ENCODE results near the gene MGMT.

MGMT gene

GRCh38 chr10:129712000-129712399 is 245.0 kb downstream of the MGMT start:
- no peak for DNase-seq (ENCODE audit: low read depth)

GRCh38 chr10:129713659-129714265 is 246.7 kb downstream of the MGMT start:
- no peak for DNase-seq (ENCODE audit: low read depth)

- no peak for DNase-seq (ENCODE audit: low read depth)
Observed at GRCh38 chr10:129715805-129716204, 248.8 kb downstream of the MGMT start.

DNA sequence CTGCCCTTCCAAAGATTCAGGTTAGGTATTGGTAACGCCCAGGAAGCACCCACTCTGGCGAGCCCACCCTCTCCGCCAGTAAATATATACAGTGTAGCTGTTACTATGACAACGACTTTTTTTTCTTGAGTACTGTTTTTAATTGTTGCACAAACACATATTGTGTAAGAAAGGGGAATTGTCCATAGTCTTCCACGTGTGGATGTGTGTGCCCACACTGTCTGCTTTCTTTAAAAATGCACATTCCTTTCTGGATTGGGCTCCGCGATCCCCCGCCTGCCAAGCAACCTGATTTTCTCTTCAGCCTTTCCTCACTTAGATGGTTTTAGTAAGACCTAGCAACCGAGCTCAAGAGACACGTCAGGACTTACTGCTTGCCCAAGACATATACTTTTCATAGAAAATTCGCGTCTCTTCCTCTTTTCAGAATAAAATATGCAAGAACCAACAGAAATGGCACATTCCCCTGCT is 249.2 kb downstream of the MGMT start:
- DNase-seq (ENCODE audit: low read depth) = no peak

- no peak for DNase-seq (ENCODE audit: low read depth)
Observed at GRCh38 chr10:129716881-129717280, 249.8 kb downstream of the MGMT start.

DNA sequence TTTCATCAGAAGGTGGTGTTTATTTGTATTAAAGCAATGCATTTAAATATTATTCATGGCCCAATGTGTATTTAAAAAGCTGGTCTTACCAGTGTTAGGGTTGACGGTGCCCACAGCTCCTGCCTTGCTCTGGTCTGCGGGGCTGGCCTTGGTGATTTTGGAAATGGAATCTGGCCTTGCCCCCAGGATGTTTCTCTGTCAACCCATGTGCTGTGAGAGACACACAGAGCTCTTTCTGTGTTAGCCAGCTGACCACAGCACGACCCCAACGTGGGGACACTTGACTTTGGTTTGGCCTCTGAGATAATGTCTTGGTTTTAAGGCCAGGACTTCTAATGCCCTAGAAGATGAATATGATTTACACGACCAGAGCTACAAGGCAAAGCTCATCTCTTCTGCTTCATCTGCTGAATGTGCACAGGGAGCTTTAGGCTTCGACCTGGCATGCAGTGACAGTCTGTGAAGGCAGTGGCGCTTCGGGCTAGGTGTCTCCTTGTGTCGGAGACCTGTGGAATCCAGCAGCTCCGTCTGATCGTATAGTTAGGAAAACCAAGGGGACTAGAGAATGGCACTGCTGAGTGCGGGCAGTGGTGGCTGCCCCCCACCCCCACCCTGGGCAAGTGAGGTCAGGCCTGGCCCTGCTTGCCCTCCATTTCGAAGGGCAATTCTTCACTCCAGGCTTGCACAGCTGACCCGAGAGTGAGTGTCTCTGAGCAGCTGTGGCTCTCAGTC is 250.9 kb downstream of the MGMT start:
- DNase-seq (ENCODE audit: low read depth) = no peak

GRCh38 chr10:129718548-129719414 is 251.7 kb downstream of the MGMT start:
- DNase-seq (ENCODE audit: low read depth) = no peak

- no peak for DNase-seq (ENCODE audit: low read depth)
Observed at GRCh38 chr10:129719415-129719739, 252.3 kb downstream of the MGMT start.

GRCh38 chr10:129719889-129720590 is 253.0 kb downstream of the MGMT start:
- DNase-seq (ENCODE audit: low read depth) = no peak

GRCh38 chr10:129725011-129725410 is 258.0 kb downstream of the MGMT start:
- DNase-seq (ENCODE audit: low read depth) = no peak

- DNase-seq (ENCODE audit: low read depth) = no peak
Observed at GRCh38 chr10:129725482-129725881, 258.4 kb downstream of the MGMT start.

DNA sequence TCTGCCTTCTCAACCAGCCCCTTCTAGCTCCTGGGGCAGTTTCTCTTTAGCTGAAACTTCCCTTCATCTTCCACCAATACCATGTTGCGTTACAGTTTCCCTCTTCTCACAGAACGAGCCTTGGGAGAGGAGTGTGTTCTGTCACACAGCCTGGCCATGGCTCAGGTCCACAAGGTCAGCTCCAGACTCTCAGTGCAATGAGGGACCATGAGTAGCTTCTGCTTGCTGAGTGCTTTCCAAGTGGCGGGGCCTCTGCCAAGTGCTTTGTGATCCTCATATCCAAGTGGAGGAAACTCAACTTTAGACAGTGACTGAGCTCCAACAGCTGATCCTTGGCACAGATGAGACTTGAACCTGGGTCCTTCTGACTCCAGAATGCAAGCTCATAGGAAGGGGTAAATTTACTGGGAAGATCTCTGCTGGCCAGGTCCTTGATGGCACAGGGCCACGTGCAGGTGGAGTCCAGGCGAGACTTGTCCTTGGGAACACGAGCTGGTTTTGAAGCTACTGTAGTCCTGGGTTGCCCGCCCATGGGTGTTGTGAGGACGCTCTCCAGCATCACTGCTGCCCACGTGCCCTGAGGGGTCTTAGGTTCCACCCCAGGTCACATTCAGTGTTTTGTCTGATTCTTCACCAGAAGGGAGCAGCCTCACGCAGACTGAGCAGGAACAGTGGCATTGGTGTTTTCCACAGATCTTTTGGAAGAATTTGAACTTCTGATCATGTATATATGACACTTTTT is 259.0 kb downstream of the MGMT start:
- DNase-seq (ENCODE audit: low read depth) = no peak

- DNase-seq (ENCODE audit: low read depth) = no peak
Observed at GRCh38 chr10:129727071-129727470, 260.0 kb downstream of the MGMT start.

DNA sequence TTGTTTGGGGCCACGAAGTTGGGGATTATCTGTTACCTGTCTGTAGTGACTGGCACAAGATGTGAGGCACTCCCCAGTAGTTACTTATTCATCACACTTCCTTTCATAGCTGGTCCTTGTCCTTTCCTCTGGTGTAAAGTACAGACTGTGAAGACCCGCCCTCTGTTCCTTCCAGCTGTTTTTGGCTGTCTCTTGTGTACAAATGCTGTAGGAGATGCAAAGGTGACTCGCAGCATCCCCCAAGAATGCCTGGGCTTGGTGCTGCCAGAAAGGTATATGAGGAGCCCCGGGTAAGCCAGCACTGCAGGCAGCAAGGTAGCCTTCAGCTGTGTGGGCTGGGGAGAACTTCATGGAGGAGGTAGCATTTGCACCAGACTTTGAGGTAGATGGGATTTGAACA is 260.5 kb downstream of the MGMT start:
- no peak for DNase-seq (ENCODE audit: low read depth)

DNA sequence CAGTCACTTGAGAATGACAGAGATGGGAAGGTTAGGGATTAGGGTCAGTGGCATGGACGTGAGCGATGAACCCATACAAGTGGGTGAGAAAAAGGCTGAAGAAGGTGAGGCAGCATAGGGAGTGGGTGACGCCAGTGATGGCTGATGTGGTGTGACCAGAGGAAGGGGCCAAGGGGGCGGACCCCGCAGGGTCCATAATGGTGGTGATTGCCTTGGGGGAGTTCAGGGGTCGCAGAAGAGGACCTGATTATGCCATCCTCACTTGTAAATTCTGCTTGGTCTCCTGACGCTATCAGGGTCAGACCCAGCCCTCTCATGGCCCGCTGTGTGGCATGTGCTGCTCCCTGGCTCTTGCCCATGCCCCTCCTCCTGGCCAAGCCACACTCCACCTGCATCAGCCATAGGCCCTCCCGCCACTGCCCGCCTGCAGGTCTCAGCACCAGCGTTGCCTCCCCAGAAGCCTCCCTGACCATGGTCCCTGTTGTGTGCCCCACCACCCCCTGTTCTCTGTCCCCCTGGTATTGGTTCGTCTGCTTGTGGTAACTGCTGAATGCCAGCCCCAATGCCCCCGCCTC is 261.3 kb downstream of the MGMT start:
- no peak for DNase-seq (ENCODE audit: low read depth)

DNA sequence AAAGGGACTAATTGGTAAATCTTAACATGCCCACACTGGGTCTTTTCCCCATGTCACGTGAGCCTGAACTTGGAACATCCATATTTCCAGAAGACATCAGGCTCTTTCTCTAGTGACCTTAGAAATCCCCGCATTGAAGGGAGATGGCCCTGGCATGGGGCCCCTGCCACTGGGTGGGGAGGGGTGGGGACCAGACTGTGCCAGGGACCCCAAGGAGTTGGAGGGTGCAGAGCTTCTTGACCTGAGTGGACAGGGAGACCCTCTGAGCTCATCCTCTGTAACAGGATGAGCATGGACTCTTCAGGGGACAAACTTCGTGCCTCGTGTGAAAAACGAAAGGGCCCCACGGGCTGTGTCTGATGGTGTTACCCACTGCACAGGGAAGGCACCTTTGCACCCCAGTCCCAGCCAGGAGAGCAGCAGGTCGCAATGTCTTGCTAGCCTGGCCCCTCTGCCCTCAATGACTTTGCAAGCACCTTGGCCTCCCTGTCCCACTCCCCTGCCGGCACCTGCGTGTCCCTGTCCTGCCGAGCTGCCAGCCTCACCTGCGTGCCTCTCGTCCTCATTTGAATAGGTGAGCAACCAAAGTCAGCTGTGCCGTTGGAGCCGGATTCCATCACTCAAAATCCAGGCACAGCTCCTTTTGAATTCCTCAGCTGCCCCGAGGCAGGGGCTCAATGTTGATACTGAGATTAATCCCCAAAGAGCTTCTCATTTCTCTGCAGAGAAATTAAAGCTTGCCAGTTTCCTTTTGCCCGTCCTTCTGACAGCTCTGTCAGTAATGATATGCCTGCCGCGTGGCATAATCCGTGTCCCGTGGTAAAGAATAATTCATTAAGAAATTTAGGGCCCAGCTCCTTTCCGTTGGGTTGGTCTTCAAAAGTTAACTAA is 262.1 kb downstream of the MGMT start:
- DNase-seq (ENCODE audit: low read depth) = no peak

- no peak for DNase-seq (ENCODE audit: low read depth)
Observed at GRCh38 chr10:129730272-129730992, 263.4 kb downstream of the MGMT start.

- no peak for DNase-seq (ENCODE audit: low read depth)
Observed at GRCh38 chr10:129730993-129731325, 263.9 kb downstream of the MGMT start.

DNA sequence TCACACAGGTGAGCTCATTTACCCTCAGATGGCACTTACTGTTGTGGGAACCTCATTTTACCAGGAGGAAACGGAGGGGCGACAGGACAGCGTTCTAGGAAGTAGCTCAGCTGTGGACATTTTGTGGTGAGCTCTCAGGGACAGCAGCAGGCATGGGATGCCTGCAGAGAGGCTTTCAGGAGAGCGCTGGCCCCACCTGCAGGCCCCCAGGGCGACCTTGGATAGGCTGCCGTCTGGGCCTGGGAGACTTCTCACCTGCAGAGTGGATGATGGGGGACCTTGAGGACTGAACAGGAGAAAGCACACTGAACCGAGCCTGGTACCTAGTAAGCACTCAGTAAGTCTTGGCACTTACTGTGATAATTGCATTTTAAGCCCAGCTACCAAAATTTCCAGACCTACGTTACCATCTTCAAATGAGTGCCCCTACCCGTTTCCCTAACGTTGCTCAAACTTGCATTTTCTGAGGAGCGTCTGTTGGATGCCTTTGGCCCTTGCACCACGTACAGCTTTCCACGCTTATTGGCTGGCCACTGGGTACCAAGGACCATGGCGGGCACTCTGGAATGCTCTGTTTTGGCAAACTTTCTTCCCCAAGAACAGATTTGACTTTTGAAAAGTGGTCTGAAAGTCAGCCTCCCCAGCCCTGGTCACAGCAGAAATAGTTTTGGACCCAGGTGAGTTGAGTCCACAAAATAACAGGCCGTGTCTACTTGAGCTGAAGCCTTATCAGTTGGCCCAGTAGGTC is 273.7 kb downstream of the MGMT start:
- no peak for DNase-seq (ENCODE audit: low read depth)
